A673 (cell line): ENCODE data around the gene ADGRB2.

Experiments used
- CTCF ChIP-seq: fragments of 300-800, 200-600 bp; sonication (generic); conservative IDR thresholded peaks from 2 replicates; pipeline ENCODE4 v1.5.1; 2017; ENCODE audit warnings: low read depth, mild to moderate bottlenecking, antibody characterized with exemption, low read length, moderate library complexity, mixed read lengths
- EZH2 ChIP-seq: fragments of 200-600 bp; sonication (generic); IDR thresholded peaks from 2 replicates; pipeline ENCODE4 v1.6.1; 2017; ENCODE audit warnings: borderline replicate concordance, low read depth, mild to moderate bottlenecking, mixed read lengths, antibody characterized with exemption, low read length; ENCODE audit not compliant: poor library complexity, severe bottlenecking

- TF ChIP-seq CTCF (no peak), EZH2 (no peak)
Measured at GRCh38 chr1:31746687-31747086, 17.5 kb downstream of the ADGRB2 start.
